ENCODE data around the gene TMEM63A. TPM values are rescaled to one million over a fixed set of nuclear protein-coding genes. Genes with fewer than 3 reads are reported as not detected.
"Not testable (repeated sequence)": the region's sequence is repeated elsewhere in the genome, so short reads cannot be mapped to it uniquely, and the experiment has no call there.

Gene TMEM63A
- total RNA-seq, 1 experiment from 2014 or later = 303 TPM

- no peaks in the 10 kb centered on the region for H3K9me3 Mint-ChIP-seq (ENCODE audit: low read depth, unreplicated experiment)
- peaks cover 69% of the 10 kb centered on the region for H3K36me3 Mint-ChIP-seq (ENCODE audit: insufficient read depth, unreplicated experiment)
- H3K27me3 Mint-ChIP-seq (ENCODE audit: unreplicated experiment) = no peaks in the 10 kb centered on the region
- intact Hi-C loops (cut with micrococcal nuclease; ENCODE audit: unreplicated experiment) = no loop called here
- CTCF ChIA-PET = no interaction called here
- TF ChIP-seq CTCF (IDR thresholded peaks at IDR 0.05; ENCODE audit: unreplicated experiment) = no peak
- H3K4me3 Mint-ChIP-seq (ENCODE audit: low read depth, unreplicated experiment) = no peak overlapping the region
- no peaks in the 10 kb centered on the region for H3K4me1 Mint-ChIP-seq (ENCODE audit: low read depth, unreplicated experiment)
- no peak for DNase-seq
- H3K27ac Mint-ChIP-seq (ENCODE audit: unreplicated experiment) = peak overlapping the region; percentile 74
- no TSS peak for BruUV-seq (replicated peaks)
Observed at GRCh38 chr1:225838793-225839192, 43.4 kb downstream of the TMEM63A start.

DNA sequence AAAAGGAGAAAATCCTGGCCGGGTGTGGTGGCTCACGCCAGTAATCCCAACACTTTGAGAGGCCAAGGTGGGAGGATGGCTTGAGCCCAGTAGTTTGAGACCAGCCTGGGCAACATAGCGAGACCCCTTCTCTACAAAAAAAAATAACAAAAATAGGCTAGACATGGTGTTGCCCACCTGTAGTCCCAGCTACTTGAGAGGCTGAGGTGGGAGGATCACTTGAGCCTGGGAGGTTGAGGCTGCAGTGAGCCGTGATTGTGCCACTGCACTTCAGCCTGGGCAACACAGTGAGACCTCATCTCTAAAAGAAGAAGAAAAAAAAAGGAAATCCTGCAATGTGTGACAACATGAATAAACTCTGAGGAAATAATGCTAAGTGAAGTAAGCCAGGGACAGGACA lies 45.9 kb downstream of the TMEM63A start:
- H3K27me3 Mint-ChIP-seq (ENCODE audit: unreplicated experiment); intact Hi-C loops (cut with micrococcal nuclease; ENCODE audit: unreplicated experiment); H3K4me3 Mint-ChIP-seq (ENCODE audit: low read depth, unreplicated experiment); H3K4me1 Mint-ChIP-seq (ENCODE audit: low read depth, unreplicated experiment); BruUV-seq (replicated peaks); H3K27ac Mint-ChIP-seq (ENCODE audit: unreplicated experiment); DNase-seq; CTCF ChIA-PET; H3K9me3 Mint-ChIP-seq (ENCODE audit: low read depth, unreplicated experiment): not testable (repeated sequence)
- H3K36me3 Mint-ChIP-seq (ENCODE audit: insufficient read depth, unreplicated experiment) = peaks cover 53% of the 10 kb centered on the region

DNA sequence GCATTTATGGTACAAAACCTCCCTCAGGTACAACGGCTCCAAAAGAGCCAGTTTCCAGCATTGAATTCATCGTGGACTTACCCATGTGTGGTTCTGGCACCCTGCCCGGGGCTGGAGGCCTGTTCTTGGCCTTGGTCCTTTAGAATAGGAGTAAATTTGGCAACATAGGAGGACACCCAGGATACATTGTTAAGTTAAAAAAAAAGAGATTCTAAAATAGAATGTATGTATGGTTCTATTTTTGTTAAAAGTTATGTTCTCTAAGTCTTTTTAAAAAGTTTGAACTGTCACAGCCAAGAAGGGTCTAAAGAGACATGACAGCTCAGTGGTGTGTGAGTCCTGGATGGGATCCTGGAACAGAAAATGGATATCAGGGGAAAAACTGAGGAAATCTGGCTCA lies 46.3 kb downstream of the TMEM63A start:
- H3K4me3 Mint-ChIP-seq (ENCODE audit: low read depth, unreplicated experiment) = no peak overlapping the region
- intact Hi-C loops (cut with micrococcal nuclease; ENCODE audit: unreplicated experiment) = no loop called here
- no peak for DNase-seq
- H3K27ac Mint-ChIP-seq (ENCODE audit: unreplicated experiment) = no peak overlapping the region
- H3K36me3 Mint-ChIP-seq (ENCODE audit: insufficient read depth, unreplicated experiment) = peaks cover 49% of the 10 kb centered on the region
- TF ChIP-seq CTCF (IDR thresholded peaks at IDR 0.05; ENCODE audit: unreplicated experiment) = no peak
- H3K9me3 Mint-ChIP-seq (ENCODE audit: low read depth, unreplicated experiment) = no peaks in the 10 kb centered on the region
- CTCF ChIA-PET = interaction anchor here (0.7 kb wide), 2 partner anchors 22 to 382 kb away, joined by 3 to 5 read pairs; no protein-coding TSS in a partner anchor
- no TSS peak for BruUV-seq (replicated peaks)
- H3K27me3 Mint-ChIP-seq (ENCODE audit: unreplicated experiment) = no peaks in the 10 kb centered on the region
- no peaks in the 10 kb centered on the region for H3K4me1 Mint-ChIP-seq (ENCODE audit: low read depth, unreplicated experiment)

DNA sequence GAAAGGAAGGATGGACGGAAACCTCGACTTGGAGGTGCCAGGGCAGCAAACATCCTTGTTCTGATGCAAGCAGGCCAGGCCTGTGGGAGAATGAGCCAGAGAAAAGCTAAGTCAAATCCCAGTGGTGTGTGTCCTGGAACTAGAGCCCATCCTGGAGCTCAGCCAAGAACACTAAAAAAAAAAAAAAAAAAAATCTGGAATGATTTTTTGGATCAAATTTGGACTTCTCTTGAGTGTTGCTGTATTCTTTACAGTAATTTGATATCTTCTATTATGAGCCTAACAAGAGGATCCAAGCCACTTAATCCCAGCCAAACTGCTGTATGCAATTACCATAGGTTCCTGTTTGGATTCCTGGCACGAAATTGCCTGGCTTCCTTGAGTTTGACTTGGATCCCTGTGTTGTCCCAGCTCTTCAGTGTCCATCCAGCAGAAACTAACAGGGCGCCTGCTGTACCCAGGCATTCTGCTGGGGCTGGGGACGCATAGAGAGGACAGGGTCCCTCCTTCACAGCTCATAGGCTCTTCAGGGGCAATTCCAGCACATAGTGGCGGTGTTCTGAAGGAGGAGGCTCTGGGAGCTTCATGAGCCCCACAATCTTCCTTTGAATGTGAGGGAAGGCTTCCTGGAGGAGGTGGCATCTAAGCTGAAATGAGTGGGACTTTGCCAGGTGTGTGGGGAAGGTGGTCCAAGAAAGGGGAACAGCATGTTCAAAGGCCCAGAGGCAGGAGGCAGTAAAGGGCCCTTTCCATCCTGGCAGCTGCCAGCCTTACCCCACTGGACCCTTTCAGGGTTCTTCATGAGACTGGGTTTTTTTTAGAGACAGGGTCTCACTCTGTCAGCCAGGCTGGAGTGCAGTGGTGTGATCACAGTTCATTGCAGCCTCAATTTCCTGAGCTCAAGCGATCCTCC lies 47.5 kb downstream of the TMEM63A start:
- Mint-ChIP-seq H3K36me3 (ENCODE audit: insufficient read depth, unreplicated experiment) (peaks cover 37% of the 10 kb centered on the region), H3K9me3 (ENCODE audit: low read depth, unreplicated experiment) (no peaks in the 10 kb centered on the region), H3K4me1 (ENCODE audit: low read depth, unreplicated experiment) (no peaks in the 10 kb centered on the region), H3K4me3 (ENCODE audit: low read depth, unreplicated experiment) (no peak overlapping the region), H3K27ac (ENCODE audit: unreplicated experiment) (peak overlapping the region; percentile 14), H3K27me3 (ENCODE audit: unreplicated experiment) (no peaks in the 10 kb centered on the region)
- CTCF ChIA-PET = interaction anchor here (0.7 to 1.2 kb wide), 4 partner anchors 23 to 360 kb away, joined by 3 to 7 read pairs (median 3); no protein-coding TSS in a partner anchor
- no peak for TF ChIP-seq CTCF (IDR thresholded peaks at IDR 0.05; ENCODE audit: unreplicated experiment)
- intact Hi-C loops (cut with micrococcal nuclease; ENCODE audit: unreplicated experiment) = no loop called here
- no TSS peak for BruUV-seq (replicated peaks)
- no peak for DNase-seq

DNA sequence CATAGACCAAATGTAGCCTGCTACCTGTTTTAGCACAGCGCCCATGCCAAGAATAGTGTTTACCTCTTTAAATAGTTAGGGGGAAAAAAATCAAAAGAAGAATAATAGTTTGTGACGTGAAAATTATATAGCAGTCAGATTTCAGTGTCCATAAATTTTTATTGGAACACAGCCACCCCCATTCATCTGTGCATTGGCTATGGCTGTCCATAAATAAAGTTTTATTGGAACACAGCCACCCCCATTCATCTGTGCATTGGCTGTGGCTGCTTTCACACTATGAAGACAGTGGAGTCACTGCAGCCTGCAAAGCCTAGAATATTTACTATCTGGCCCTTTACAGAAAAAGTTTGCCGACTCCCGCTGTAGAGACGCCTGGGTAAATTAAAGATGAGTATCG lies 51.3 kb downstream of the TMEM63A start:
- DNase-seq = no peak
- no peak for TF ChIP-seq CTCF (IDR thresholded peaks at IDR 0.05; ENCODE audit: unreplicated experiment)
- BruUV-seq (replicated peaks) = no TSS peak
- intact Hi-C loops (cut with micrococcal nuclease; ENCODE audit: unreplicated experiment) = no loop called here
- Mint-ChIP-seq H3K4me1 (ENCODE audit: low read depth, unreplicated experiment) (no peaks in the 10 kb centered on the region), H3K27me3 (ENCODE audit: unreplicated experiment) (no peaks in the 10 kb centered on the region), H3K27ac (ENCODE audit: unreplicated experiment) (no peak overlapping the region), H3K9me3 (ENCODE audit: low read depth, unreplicated experiment) (no peaks in the 10 kb centered on the region), H3K36me3 (ENCODE audit: insufficient read depth, unreplicated experiment) (peaks cover 29% of the 10 kb centered on the region), H3K4me3 (ENCODE audit: low read depth, unreplicated experiment) (no peak overlapping the region)
- CTCF ChIA-PET = no interaction called here

Measured in Calu3 (cell line).